PC-3 (cell line): ENCODE measurements around the gene UMODL1. TPM values are rescaled to one million over a fixed set of nuclear protein-coding genes. Genes with fewer than 3 reads are reported as not detected.

ENCODE experiments used
- ATAC-seq: fragments of 200-7000 bp; cut with Tn5 transposase; 2 replicates; pipeline ENCODE4 v1.9.1; 2020; ENCODE audit warnings: mild to moderate bottlenecking, moderate library complexity
- BruUV-seq: library from RNA; stranded (reverse); fragments of 400-500 nt; replicated peaks from 2 replicates; lab custom pipeline; 2021; lab: Mats Ljungman, UMichigan
- CTCF ChIA-PET: fragments of 300-600 bp; sonication (Branson Sonifier 250); formaldehyde crosslinking; loops from one replicate; lab custom pipeline; 2022; ENCODE audit warnings: antibody characterized with exemption; lab: Charles Lee
- POLR2A ChIA-PET: fragments of 300-600 bp; sonication (Branson Sonifier 250); formaldehyde crosslinking; loops from one replicate; lab custom pipeline; 2022; ENCODE audit warnings: antibody characterized with exemption; ENCODE audit not compliant: unreplicated experiment; lab: Charles Lee
- DNase-seq: peaks from one replicate; pipeline ENCODE4 v3.0.0-alpha.2; 2015
- H2AFZ ChIP-seq: fragments of 300-600 bp; sonication (generic); 2 replicates; pipeline ENCODE4 v1.6.0; 2016; ENCODE audit warnings: antibody characterized with exemption, low read length
- H3F3A ChIP-seq: fragments of 300-600 bp; sonication (generic); one replicate; pipeline ENCODE4 v1.6.0; 2017; ENCODE audit warnings: antibody characterized with exemption, low read length, control low read depth, mild to moderate bottlenecking; ENCODE audit not compliant: unreplicated experiment
- H3K27ac ChIP-seq: fragments of 300-600 bp; sonication (generic); 2 replicates; pipeline ENCODE4 v1.5.1; 2016; ENCODE audit warnings: mild to moderate bottlenecking, low read length
- H3K27me3 ChIP-seq: fragments of 300-600 bp; sonication (generic); 2 replicates; pipeline ENCODE4 v1.6.1; 2016; ENCODE audit warnings: low read length, mixed read lengths
- H3K36me3 ChIP-seq: fragments of 300-600 bp; sonication (generic); 2 replicates; pipeline ENCODE4 v1.6.1; 2016; ENCODE audit warnings: low read depth, mixed run types, low read length, mixed read lengths
- H3K4me1 ChIP-seq: fragments of 300-600 bp; sonication (generic); 2 replicates; pipeline ENCODE4 v1.5.1; 2016; ENCODE audit warnings: low read length; ENCODE audit not compliant: insufficient read depth
- H3K4me2 ChIP-seq: fragments of 300-600 bp; sonication (generic); 2 replicates; pipeline ENCODE4 v1.6.0; 2016; ENCODE audit warnings: low read length
- H3K4me3 ChIP-seq: fragments of 300-600 bp; sonication (generic); 2 replicates; pipeline ENCODE4 v1.5.1; 2016; ENCODE audit warnings: mild to moderate bottlenecking, low read length, mixed read lengths
- H3K79me2 ChIP-seq: fragments of 300-600 bp; sonication (generic); 2 replicates; pipeline ENCODE4 v1.6.1; 2017; ENCODE audit warnings: low read length, mixed read lengths
- H3K9ac ChIP-seq: fragments of 300-600 bp; sonication (generic); 2 replicates; pipeline ENCODE4 v1.6.0; 2016; ENCODE audit warnings: mild to moderate bottlenecking, low read length
- H3K9me2 ChIP-seq: fragments of 300-600 bp; sonication (generic); replicated peaks from 2 replicates; pipeline ENCODE4 v1.6.1; 2016; ENCODE audit warnings: mixed run types, low read length, mixed read lengths
- H3K9me3 ChIP-seq: fragments of 300-600 bp; sonication (generic); 2 replicates; pipeline ENCODE4 v1.6.1; 2016; ENCODE audit warnings: low read length, mixed read lengths
- H4K20me1 ChIP-seq: fragments of 300-600 bp; sonication (generic); 2 replicates; pipeline ENCODE4 v1.6.1; 2016; ENCODE audit warnings: low read length, mixed read lengths
- EZH2 ChIP-seq: fragments of 300-600 bp; sonication (generic); IDR thresholded peaks from one replicate; pipeline ENCODE4 v1.6.1; 2017; ENCODE audit warnings: antibody characterized with exemption, mild to moderate bottlenecking, low read length; ENCODE audit not compliant: unreplicated experiment
- EZH2phosphoT487 ChIP-seq: fragments of 300-600 bp; sonication (generic); IDR thresholded peaks from 2 replicates; pipeline ENCODE4 v1.6.1; 2018; ENCODE audit warnings: mild to moderate bottlenecking, antibody characterized with exemption, low read length, borderline replicate concordance
- intact Hi-C: fragments of 100-400 bp; cut with micrococcal nuclease; formaldehyde crosslinking; loops from 2 replicates; pipeline ENCODE4 v1.9.0; 2023
- total RNA-seq: library from RNA; depleted of rRNA; stranded (reverse); fragments of >200 nt; gene quantifications from 2 replicates; pipeline ENCODE4 v1.2.3, GENCODE V29; 2014
- TF ChIP-seq, protein P1 (sequence below): fragments of 300-600 bp; sonication (generic); conservative IDR thresholded peaks from 2 replicates; pipeline ENCODE4 v1.5.1; 2017; ENCODE audit warnings: antibody characterized with exemption, low read depth, mild to moderate bottlenecking, low read length

The UMODL1 gene
- total RNA-seq, 1 experiment from 2014 or later = not detected

DNA sequence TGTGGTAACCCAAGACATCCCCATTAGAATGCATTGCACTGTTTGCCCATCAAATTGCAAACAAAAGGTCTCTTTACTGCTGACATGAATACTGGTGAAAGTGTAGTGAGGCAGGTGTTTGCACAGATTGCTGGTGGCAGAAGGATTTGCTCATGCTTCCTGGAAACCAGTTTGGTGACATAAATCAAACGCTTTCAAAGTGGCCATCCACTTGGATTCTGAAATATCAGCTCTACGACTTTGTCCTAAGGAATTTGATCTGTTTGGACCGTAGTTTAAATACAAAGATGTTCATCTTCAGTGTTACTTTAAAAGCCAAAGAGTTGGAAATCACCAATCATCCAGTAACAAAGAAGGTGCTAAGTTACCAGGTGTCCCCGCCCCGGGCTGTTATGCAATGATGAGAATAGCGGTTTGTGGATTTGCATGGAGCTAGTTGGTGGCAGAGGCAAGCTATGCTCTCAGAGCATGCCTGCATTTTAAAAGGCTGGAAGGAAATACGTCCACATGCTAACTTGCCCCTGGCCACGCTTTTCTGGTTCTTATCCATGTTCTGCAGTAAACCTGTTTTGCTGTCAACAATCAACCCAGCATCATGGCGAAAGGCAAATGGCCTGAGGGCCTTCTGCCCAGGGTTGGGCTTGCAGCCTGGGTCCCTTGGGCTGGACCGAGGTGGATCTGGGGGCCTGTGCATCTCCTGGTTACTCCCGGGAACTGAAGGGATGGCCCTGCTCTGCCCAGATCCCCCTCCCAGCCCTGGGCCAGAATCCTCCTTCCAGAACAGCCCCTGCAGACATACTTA is 49.2 kb downstream of the UMODL1 start:
- H3K36me3 ChIP-seq = no peaks in the 10 kb centered on the region
- peak overlapping the region; percentile 63 for H3K4me2 ChIP-seq
- no peaks in the 10 kb centered on the region for H3K9me2 ChIP-seq
- ChIA-PET POLR2A (no interaction called here), CTCF (interaction anchor here (0.6 to 1.0 kb wide), 2 partner anchors 97 to 139 kb away, joined by 4 to 5 read pairs; no protein-coding TSS in a partner anchor)
- no peaks in the 10 kb centered on the region for H3K79me2 ChIP-seq
- peak overlapping the region; percentile 5; the same call in 1 of the 2 replicates for H2AFZ ChIP-seq
- H3K9me3 ChIP-seq = no peaks in the 10 kb centered on the region
- peak; percentile 95 for DNase-seq
- no peaks in the 10 kb centered on the region for H4K20me1 ChIP-seq
- ATAC-seq = peak; percentile 89
- no peaks in the 10 kb centered on the region for H3K27me3 ChIP-seq
- BruUV-seq = no TSS peak
- peaks cover 44% of the 10 kb centered on the region for H3K4me1 ChIP-seq
- no peaks in the 10 kb centered on the region for H3F3A ChIP-seq
- TF ChIP-seq EZH2 (no peak), EZH2phosphoT487 (no peak)
- TF ChIP-seq, protein P1, sequence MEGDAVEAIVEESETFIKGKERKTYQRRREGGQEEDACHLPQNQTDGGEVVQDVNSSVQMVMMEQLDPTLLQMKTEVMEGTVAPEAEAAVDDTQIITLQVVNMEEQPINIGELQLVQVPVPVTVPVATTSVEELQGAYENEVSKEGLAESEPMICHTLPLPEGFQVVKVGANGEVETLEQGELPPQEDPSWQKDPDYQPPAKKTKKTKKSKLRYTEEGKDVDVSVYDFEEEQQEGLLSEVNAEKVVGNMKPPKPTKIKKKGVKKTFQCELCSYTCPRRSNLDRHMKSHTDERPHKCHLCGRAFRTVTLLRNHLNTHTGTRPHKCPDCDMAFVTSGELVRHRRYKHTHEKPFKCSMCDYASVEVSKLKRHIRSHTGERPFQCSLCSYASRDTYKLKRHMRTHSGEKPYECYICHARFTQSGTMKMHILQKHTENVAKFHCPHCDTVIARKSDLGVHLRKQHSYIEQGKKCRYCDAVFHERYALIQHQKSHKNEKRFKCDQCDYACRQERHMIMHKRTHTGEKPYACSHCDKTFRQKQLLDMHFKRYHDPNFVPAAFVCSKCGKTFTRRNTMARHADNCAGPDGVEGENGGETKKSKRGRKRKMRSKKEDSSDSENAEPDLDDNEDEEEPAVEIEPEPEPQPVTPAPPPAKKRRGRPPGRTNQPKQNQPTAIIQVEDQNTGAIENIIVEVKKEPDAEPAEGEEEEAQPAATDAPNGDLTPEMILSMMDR = no peak
- intact Hi-C loops = no loop called here
- H3K9ac ChIP-seq = peak overlapping the region; percentile 54
- H3K27ac ChIP-seq = peak overlapping the region; percentile 92
- H3K4me3 ChIP-seq = peak overlapping the region; percentile 8; the same call in 1 of the 2 replicates

DNA sequence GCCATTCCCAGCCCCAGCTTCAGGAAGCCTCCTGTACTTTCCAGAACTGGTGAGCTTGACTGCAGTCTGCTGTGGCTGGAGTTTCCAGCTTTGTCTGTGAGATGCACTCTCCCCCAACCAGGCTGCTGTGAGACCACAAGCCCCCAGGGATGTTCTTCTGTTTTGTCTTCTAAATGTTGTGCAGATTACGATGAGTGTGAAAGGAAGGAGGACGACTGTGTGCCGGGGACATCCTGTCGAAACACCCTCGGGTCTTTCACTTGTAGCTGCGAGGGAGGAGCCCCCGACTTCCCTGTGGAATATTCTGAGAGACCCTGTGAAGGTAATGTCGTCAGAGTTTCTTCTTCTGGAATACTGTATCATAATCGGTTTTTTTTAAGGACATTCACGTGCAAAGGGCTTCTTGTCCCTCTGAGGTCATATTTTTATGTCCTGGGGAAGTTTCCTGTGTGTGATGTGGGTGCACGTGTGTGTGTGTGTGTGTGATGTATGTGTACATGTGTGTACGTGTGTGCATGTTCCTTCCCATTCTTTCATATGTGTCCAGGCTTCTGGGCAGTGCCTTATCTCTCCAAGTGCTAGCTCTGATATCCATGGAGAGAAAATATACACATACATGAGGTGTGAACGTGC is 49.9 kb downstream of the UMODL1 start:
- Histone ChIP-seq H3K4me2 (peak overlapping the region; percentile 63), H3K36me3 (no peaks in the 10 kb centered on the region), H3K79me2 (no peaks in the 10 kb centered on the region), H3F3A (no peaks in the 10 kb centered on the region), H3K9ac (peak overlapping the region; percentile 54), H3K9me3 (no peaks in the 10 kb centered on the region), H2AFZ (no peak overlapping the region), H3K4me1 (peaks cover 50% of the 10 kb centered on the region), H3K9me2 (no peaks in the 10 kb centered on the region), H4K20me1 (no peaks in the 10 kb centered on the region), H3K27ac (peak overlapping the region; percentile 92), H3K4me3 (no peak overlapping the region), H3K27me3 (no peaks in the 10 kb centered on the region)
- DNase-seq (no peak), ATAC-seq (no peak)
- CTCF ChIA-PET = interaction anchor here (0.6 to 1.0 kb wide), 2 partner anchors 127 to 138 kb away, joined by 3 to 5 read pairs; no protein-coding TSS in a partner anchor
- POLR2A ChIA-PET = no interaction called here
- no TSS peak for BruUV-seq
- TF ChIP-seq, protein P1 = no peak
- TF ChIP-seq EZH2phosphoT487 (no peak), EZH2 (no peak)
- intact Hi-C loops = no loop called here
